ENCODE results near the gene PCDH1.

The PCDH1 gene

DNA sequence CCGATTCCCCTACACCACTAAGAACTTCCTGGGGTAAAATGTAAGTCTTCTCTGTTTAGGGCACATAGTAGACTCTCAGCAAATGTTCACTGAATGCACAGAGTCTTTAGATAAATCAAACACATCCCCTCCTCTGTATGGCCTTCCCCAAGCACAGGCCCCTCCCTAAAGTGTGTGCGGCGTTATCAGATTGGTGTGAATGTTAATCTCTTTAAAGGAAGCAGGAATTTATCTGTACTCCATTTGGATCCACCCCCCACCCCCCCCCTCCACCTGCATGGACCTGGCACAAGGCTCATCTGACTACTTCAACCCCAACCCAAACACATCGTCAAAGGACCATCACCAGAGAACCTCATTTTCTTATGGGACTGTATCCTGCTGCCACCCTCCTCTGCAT, 6.3 kb downstream of the PCDH1 start:
- TF ChIP-seq CTCF (IDR thresholded peaks at IDR 0.05; ENCODE audit: low read depth, low read length), result no peak
- no peaks in the 10 kb centered on the region; the same call in 1 of the 2 replicates for H3K4me1 ChIP-seq
- H3K4me3 ChIP-seq (ENCODE audit: low read depth, low read length), result no peak overlapping the region
- H3K36me3 ChIP-seq, result peaks cover 17% of the 10 kb centered on the region; the same call in 1 of the 2 replicates
- no peaks in the 10 kb centered on the region for H3K9me3 ChIP-seq
- no peak for DNase-seq
- peaks cover 10% of the 10 kb centered on the region for H3K27me3 ChIP-seq

DNA sequence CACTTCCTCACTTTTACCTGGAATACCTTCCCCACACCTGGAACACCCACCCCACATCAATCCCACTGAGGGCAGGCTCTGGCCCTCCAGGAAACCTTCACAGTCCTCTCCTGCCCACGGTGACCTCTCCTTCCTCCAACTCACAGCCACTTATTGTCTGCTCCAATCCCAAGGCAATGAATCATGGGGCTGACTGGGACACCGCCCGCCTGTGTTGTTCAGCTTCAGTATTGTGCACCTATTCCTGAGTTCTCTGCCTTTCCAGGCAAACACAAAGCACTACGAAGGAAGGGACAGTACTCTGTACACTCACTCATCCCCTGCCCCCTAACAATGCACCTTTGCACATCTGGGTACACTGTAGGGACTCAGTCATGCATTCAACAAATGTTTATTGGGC, 7.3 kb downstream of the PCDH1 start:
- TF ChIP-seq CTCF (IDR thresholded peaks at IDR 0.05; ENCODE audit: low read depth, low read length), result no peak
- DNase-seq, result no peak
- Histone ChIP-seq H3K36me3 (peaks cover 24% of the 10 kb centered on the region; the same call in 1 of the 2 replicates), H3K27me3 (peaks cover 3% of the 10 kb centered on the region), H3K9me3 (no peaks in the 10 kb centered on the region), H3K4me3 (ENCODE audit: low read depth, low read length) (no peak overlapping the region), H3K4me1 (no peaks in the 10 kb centered on the region; the same call in 1 of the 2 replicates)

- no peak for TF ChIP-seq CTCF (IDR thresholded peaks at IDR 0.05; ENCODE audit: low read depth, low read length)
- no peaks in the 10 kb centered on the region for H3K27me3 ChIP-seq
These were observed 8.0 kb downstream of the PCDH1 start for GRCh38 chr5:141870228-141870627.

DNA sequence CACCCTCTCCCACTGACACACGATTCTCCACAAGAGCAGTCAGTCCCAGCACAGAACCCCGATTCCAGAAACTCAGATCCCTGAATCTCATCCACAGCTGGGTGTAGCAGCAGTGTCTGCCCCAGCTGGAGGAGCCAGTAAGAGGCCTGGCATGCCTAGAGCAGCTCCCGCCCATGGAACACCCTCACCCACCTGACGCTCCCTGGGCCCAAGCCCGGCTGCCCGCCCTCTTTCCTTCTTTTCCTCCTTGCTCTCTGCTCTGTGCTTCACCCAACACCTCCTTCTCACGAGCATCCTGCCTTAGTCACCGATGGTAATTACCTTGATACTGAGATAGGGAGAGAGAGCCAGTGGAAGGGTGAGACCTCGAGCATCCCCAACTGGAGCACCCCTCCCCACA, 8.7 kb downstream of the PCDH1 start:
- H3K4me1 ChIP-seq, result no peaks in the 10 kb centered on the region; the same call in 1 of the 2 replicates
- peaks cover 36% of the 10 kb centered on the region; the same call in 1 of the 2 replicates for H3K36me3 ChIP-seq
- H3K27me3 ChIP-seq, result no peaks in the 10 kb centered on the region
- no peak overlapping the region for H3K4me3 ChIP-seq (ENCODE audit: low read depth, low read length)
- no peaks in the 10 kb centered on the region for H3K9me3 ChIP-seq
- no peak for DNase-seq
- TF ChIP-seq CTCF (IDR thresholded peaks at IDR 0.05; ENCODE audit: low read depth, low read length), result no peak

More at GRCh38 chr5:141870228-141870627, 8.0 kb downstream of the PCDH1 start:
- Histone ChIP-seq H3K4me3 (ENCODE audit: low read depth, low read length) (no peak overlapping the region), H3K9me3 (no peaks in the 10 kb centered on the region), H3K36me3 (peaks cover 29% of the 10 kb centered on the region; the same call in 1 of the 2 replicates), H3K4me1 (no peaks in the 10 kb centered on the region; the same call in 1 of the 2 replicates)
- no peak for DNase-seq

- H3K9me3 ChIP-seq, result no peaks in the 10 kb centered on the region
- no peak for DNase-seq
- H3K4me3 ChIP-seq (ENCODE audit: low read depth, low read length), result no peak overlapping the region
- no peak for TF ChIP-seq CTCF (IDR thresholded peaks at IDR 0.05; ENCODE audit: low read depth, low read length)
- no peaks in the 10 kb centered on the region; the same call in 1 of the 2 replicates for H3K4me1 ChIP-seq
- peaks cover 41% of the 10 kb centered on the region; the same call in 1 of the 2 replicates for H3K36me3 ChIP-seq
- no peaks in the 10 kb centered on the region for H3K27me3 ChIP-seq
These were observed 9.2 kb downstream of the PCDH1 start for GRCh38 chr5:141869040-141869439.

DNA sequence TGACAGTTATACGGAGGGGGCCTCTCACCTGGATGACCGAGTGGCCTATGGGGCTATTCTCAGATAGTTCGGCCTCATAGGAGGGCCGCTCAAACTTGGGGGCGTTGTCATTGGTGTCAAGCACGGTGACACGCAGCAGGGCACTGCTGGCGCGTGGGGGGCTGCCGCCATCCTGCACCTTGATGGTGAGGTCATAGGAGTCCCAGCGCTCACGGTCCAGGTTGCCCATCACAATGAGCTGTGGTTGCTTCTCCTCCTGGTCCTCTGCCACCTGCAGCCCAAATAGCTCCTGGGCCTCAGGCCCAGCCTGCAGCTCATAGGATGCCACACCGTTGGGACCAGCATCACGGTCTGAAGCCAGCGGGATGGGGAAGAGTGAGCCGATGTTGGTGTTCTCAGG, 9.7 kb downstream of the PCDH1 start:
- Histone ChIP-seq H3K9me3 (no peaks in the 10 kb centered on the region), H3K36me3 (peaks cover 46% of the 10 kb centered on the region; the same call in 1 of the 2 replicates), H3K4me3 (ENCODE audit: low read depth, low read length) (no peak overlapping the region), H3K27me3 (no peaks in the 10 kb centered on the region), H3K4me1 (no peaks in the 10 kb centered on the region; the same call in 1 of the 2 replicates)
- no peak for TF ChIP-seq CTCF (IDR thresholded peaks at IDR 0.05; ENCODE audit: low read depth, low read length)
- no peak for DNase-seq
